Breast epithelium (tissue), 4 donors: ENCODE data around the gene CD8A. TPM values are rescaled to one million over a fixed set of nuclear protein-coding genes. Genes with fewer than 3 reads are reported as not detected.

Source experiments
- DNase-seq, 2 donors: peaks; one replicate each; pipeline ENCODE4 v3.0.0-alpha.2; 2019; ENCODE audit warnings: low spot score in 2 of 2
- H3K27ac ChIP-seq, 2 donors: fragments of 200-600 bp; sonication (generic) in 1 of 2; one replicate each; pipeline ENCODE4 v1.5.1; 2016 to 2019; ENCODE audit warnings: mild to moderate bottlenecking in 1 of 2
- H3K27me3 ChIP-seq, 2 donors: fragments of 200-600 bp; sonication (generic) in 1 of 2; one replicate each; pipeline versions ENCODE4 v1.5.1 to v1.6.0; 2017 to 2019; ENCODE audit warnings: control low read depth in 1 of 2, mild to moderate bottlenecking in 1 of 2
- H3K36me3 ChIP-seq: fragments of 200-600 bp; one replicate; pipeline ENCODE4 v1.5.1; 2019
- H3K4me1 ChIP-seq, 2 donors: fragments of 200-600 bp; sonication (generic); one replicate each; pipeline ENCODE4 v1.5.1; 2016 to 2019; ENCODE audit warnings: control low read depth in 1 of 2
- H3K4me3 ChIP-seq, 3 donors: fragments of 200-600 bp; sonication (generic); 1 replicate in 2 of 3; 2 replicates in 1 of 3; pipeline ENCODE4 v1.5.1; 2016 to 2019; ENCODE audit warnings: mild to moderate bottlenecking in 3 of 3, moderate library complexity in 2 of 3
- H3K9me3 ChIP-seq, 2 donors: fragments of 200-600 bp; sonication (generic) in 1 of 2; one replicate each; pipeline ENCODE4 v1.5.1; 2016 to 2019; ENCODE audit warnings: control low read depth in 1 of 2
- POLR2A ChIP-seq: fragments of 450-650 bp; IDR thresholded peaks from one replicate; pipeline ENCODE4 v1.6.1; 2016; ENCODE audit warnings: antibody characterized with exemption, mild to moderate bottlenecking, moderate library complexity
- POLR2AphosphoS5 ChIP-seq, 3 donors: sonication (generic); formaldehyde crosslinking; IDR thresholded peaks; one replicate each; pipeline ENCODE4 v1.6.1; 2017; ENCODE audit warnings: antibody characterized with exemption in 3 of 3
- intact Hi-C: fragments of 100-400 bp; cut with DNase I; formaldehyde crosslinking; loops from one replicate; pipeline ENCODE4 v1.15.1; 2023; ENCODE audit warnings: low total_unique reads
- total RNA-seq, 3 donors: library from RNA; depleted of rRNA; stranded (reverse); fragments of >200 nt; gene quantifications; one replicate each; pipeline ENCODE4 v1.1.0, GENCODE V29; 2016
- TF ChIP-seq, protein P1 (sequence below), 3 donors: fragments of 450-650 bp; IDR thresholded peaks; one replicate each; pipeline ENCODE4 v1.5.1; 2016 to 2017; ENCODE audit warnings: antibody characterized with exemption in 3 of 3, mild to moderate bottlenecking in 3 of 3, moderate library complexity in 3 of 3

CD8A gene
- total RNA-seq, 3 donors from 2014 or later = 0.96 to 3.2 (median 2.0) TPM

- intact Hi-C loops = no loop called here
- TF ChIP-seq POLR2A (no peak), POLR2AphosphoS5 (IDR thresholded peaks at IDR 0.05) (no peak)
- TF ChIP-seq, protein P1, sequence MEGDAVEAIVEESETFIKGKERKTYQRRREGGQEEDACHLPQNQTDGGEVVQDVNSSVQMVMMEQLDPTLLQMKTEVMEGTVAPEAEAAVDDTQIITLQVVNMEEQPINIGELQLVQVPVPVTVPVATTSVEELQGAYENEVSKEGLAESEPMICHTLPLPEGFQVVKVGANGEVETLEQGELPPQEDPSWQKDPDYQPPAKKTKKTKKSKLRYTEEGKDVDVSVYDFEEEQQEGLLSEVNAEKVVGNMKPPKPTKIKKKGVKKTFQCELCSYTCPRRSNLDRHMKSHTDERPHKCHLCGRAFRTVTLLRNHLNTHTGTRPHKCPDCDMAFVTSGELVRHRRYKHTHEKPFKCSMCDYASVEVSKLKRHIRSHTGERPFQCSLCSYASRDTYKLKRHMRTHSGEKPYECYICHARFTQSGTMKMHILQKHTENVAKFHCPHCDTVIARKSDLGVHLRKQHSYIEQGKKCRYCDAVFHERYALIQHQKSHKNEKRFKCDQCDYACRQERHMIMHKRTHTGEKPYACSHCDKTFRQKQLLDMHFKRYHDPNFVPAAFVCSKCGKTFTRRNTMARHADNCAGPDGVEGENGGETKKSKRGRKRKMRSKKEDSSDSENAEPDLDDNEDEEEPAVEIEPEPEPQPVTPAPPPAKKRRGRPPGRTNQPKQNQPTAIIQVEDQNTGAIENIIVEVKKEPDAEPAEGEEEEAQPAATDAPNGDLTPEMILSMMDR (IDR thresholded peaks at IDR 0.05) = no peak
- Histone ChIP-seq H3K27ac (no peak overlapping the region), H3K36me3 (no peaks in the 10 kb centered on the region), H3K4me1 (no peaks in the 10 kb centered on the region), H3K9me3 (no peaks in the 10 kb centered on the region), H3K4me3 (no peak overlapping the region), H3K27me3 (no peaks in the 10 kb centered on the region)
- no peak for DNase-seq
Measured at GRCh38 chr2:86781363-86781762, 9.3 kb downstream of the CD8A start.

- intact Hi-C loops = no loop called here
- H3K27me3 ChIP-seq = no peaks in the 10 kb centered on the region
- H3K4me3 ChIP-seq = no peak overlapping the region
- DNase-seq = no peak
- no peak overlapping the region for H3K27ac ChIP-seq
- H3K4me1 ChIP-seq = no peaks in the 10 kb centered on the region
- TF ChIP-seq POLR2AphosphoS5 (IDR thresholded peaks at IDR 0.05) (no peak), POLR2A (no peak)
- TF ChIP-seq, protein P1 (IDR thresholded peaks at IDR 0.05) = no peak
- H3K9me3 ChIP-seq = no peaks in the 10 kb centered on the region
- no peaks in the 10 kb centered on the region for H3K36me3 ChIP-seq
Measured at GRCh38 chr2:86779971-86780370, 10.7 kb downstream of the CD8A start.

GRCh38 chr2:86778957-86779356, 11.8 kb downstream of the CD8A start:
- Histone ChIP-seq H3K27ac (no peak overlapping the region), H3K4me3 (no peak overlapping the region), H3K27me3 (no peaks in the 10 kb centered on the region), H3K36me3 (no peaks in the 10 kb centered on the region), H3K9me3 (no peaks in the 10 kb centered on the region), H3K4me1 (no peaks in the 10 kb centered on the region)
- TF ChIP-seq POLR2A = no peak
- TF ChIP-seq POLR2AphosphoS5 (IDR thresholded peaks at IDR 0.05) = no peak
- intact Hi-C loops = no loop called here
- no peak for DNase-seq

GRCh38 chr2:86776532-86776931, 14.2 kb downstream of the CD8A start:
- H3K4me1 ChIP-seq = no peaks in the 10 kb centered on the region
- H3K27ac ChIP-seq = no peak overlapping the region
- no peaks in the 10 kb centered on the region for H3K9me3 ChIP-seq
- H3K4me3 ChIP-seq = no peak overlapping the region
- no peaks in the 10 kb centered on the region for H3K27me3 ChIP-seq
- DNase-seq = no peak
- no peaks in the 10 kb centered on the region for H3K36me3 ChIP-seq
- intact Hi-C loops = no loop called here
- TF ChIP-seq POLR2AphosphoS5 (IDR thresholded peaks at IDR 0.05) (no peak), POLR2A (no peak)
- TF ChIP-seq, protein P1 (IDR thresholded peaks at IDR 0.05) = no peak

DNA sequence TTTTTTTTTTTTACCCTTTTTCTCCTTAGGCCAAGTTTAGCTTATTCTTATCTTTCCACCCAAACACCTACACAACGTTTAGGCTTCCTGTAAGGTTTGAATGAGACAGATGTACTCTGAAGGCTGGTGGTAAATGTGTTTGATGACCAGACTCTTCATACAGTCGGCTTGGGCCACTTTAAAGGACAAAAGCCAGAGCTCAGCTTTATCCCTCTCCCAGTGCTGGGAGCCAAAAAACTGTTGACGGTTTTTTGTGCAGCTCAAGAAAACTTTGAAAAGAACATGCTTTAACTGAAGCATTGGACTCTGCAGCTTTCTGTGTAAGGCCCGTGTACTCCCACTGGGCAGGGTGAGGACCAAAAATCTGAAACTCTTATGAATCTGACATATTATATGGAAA, 15.4 kb downstream of the CD8A start:
- H3K36me3 ChIP-seq = no peaks in the 10 kb centered on the region
- no peaks in the 10 kb centered on the region for H3K4me1 ChIP-seq
- H3K9me3 ChIP-seq = no peaks in the 10 kb centered on the region
- no peaks in the 10 kb centered on the region for H3K27me3 ChIP-seq
- H3K4me3 ChIP-seq = no peak overlapping the region
- H3K27ac ChIP-seq = no peak overlapping the region
- TF ChIP-seq, protein P1 (IDR thresholded peaks at IDR 0.05) = no peak
- TF ChIP-seq POLR2AphosphoS5 (IDR thresholded peaks at IDR 0.05) (no peak), POLR2A (no peak)
- no peak for DNase-seq
- intact Hi-C loops = no loop called here

GRCh38 chr2:86774862-86775261, 15.9 kb downstream of the CD8A start:
- DNase-seq = no peak
- no peak overlapping the region for H3K4me3 ChIP-seq
- no peaks in the 10 kb centered on the region for H3K4me1 ChIP-seq
- H3K36me3 ChIP-seq = no peaks in the 10 kb centered on the region
- TF ChIP-seq POLR2AphosphoS5 (IDR thresholded peaks at IDR 0.05) (no peak), POLR2A (no peak)
- TF ChIP-seq, protein P1 (IDR thresholded peaks at IDR 0.05) = no peak
- H3K9me3 ChIP-seq = no peaks in the 10 kb centered on the region
- H3K27me3 ChIP-seq = no peaks in the 10 kb centered on the region
- no peak overlapping the region for H3K27ac ChIP-seq
- intact Hi-C loops = no loop called here
